Heart left ventricle (tissue), 13 donors: ENCODE results near the gene STRN4.

Experiments used
- CTCF ChIP-seq, 12 donors: fragments of 200-600 bp; sonication (generic) in 4 of 12; IDR thresholded peaks; one replicate each; pipeline versions ENCODE4 v1.5.0 to v1.8.0; 2018 to 2022; ENCODE audit warnings: antibody characterized with exemption in 12 of 12, mild to moderate bottlenecking in 5 of 12
- POLR2A ChIP-seq, 2 donors: fragments of 450-650 bp; IDR thresholded peaks; one replicate each; pipeline ENCODE4 v1.6.1; 2017; ENCODE audit warnings: antibody characterized with exemption in 2 of 2, mild to moderate bottlenecking in 2 of 2, moderate library complexity in 2 of 2
- donor health status: ischemic (EF 13 %, LVEDD 7.1; RV severe dilation, severe dysfunction).
- donor health status: DM: no; HTN: yes; CAD: no.
- donor health status: DM: no; HTN: no; CAD: no.
- donor health status: ischemic (EF 25% LVEDD 6.9; RV normal size, moderate dysfunction).
- donor health status: ischemic (EF 25% LVEDD 5.7; RV mildly dilated, moderate dysfunction).
- donor health status: ischemic (EF 35%, LVEDD 5.7; RV mildly dilated, moderate dysfunction).
- donor health status: nonischemic (EF 11% LVEDD 7.7; RV severe dilation, severe dysfunction).
- donor health status: DM: yes; HTN: yes; CAD: no.
- donor health status: PGD.
- donor health status: ischemic (EF 29% LVEDD 5.4; RV normal size, mild dysfunction).
- donor health status: nonischemic (EF 23%, LVEDD 6.1; RV moderate dilation, normal function).

GRCh38 chr19:46739290-46739771, 6.9 kb downstream of the STRN4 start:
- peak in 1 of 2 donors; percentile 25 for TF ChIP-seq POLR2A (IDR thresholded peaks at IDR 0.05)
- TF ChIP-seq CTCF (IDR thresholded peaks at IDR 0.05): no peak
